GM18508 (cell line): ENCODE data around the gene CTH.
"Not testable (repeated sequence)": the region's sequence is repeated elsewhere in the genome, so short reads cannot be mapped to it uniquely, and the experiment has no call there.

Source experiments
- ATAC-seq: cut with Tn5 transposase; IDR thresholded peaks from one replicate; pipeline ENCODE4 v1.9.1; 2021; ENCODE audit warnings: moderate number of reproducible peaks; ENCODE audit not compliant: insufficient read depth, unreplicated experiment

Gene CTH

DNA sequence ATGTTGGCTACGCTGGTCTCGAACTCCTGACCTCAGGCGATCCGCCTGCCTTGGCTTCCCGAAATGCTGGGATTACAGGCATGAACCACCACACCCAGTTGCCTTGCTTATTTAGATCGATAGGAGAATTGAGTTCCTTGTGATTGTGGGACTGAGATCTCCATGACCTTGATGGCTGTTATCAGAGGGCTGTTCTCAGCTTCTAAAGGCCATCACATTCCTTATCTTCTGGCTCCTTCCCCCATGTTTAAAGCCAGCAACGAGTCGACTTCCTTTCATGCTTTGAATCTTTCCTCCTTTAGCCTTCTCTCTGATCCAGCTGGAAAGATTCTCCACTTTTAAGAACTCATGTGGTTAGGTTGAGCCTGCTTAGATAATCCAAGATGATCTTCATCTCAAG is 38.0 kb downstream of the CTH start:
- ATAC-seq, result no peak

GRCh38 chr1:70452164-70452939 is 41.3 kb downstream of the CTH start:
- ATAC-seq, result not testable (repeated sequence)

DNA sequence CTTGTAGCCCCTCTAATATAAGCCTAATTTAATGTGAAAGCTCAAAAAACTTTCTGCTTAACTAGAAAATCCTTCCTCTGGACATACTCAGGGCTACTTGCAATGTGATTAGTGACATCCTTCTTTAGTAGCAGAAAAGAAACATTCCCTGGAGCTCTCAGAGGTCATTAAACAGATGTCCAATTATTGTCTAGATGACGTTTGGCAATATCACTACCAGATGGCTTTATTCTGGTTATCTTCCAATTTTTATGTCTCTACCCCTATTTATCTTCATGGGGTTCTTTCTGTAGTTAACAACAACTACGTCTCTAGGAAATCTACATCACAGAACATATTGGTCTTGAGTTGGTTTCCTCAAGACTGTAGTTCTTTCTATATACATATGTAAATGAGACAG is 44.2 kb downstream of the CTH start:
- ATAC-seq, result no peak

- no peak for ATAC-seq
Measured at GRCh38 chr1:70458131-70458530, 47.1 kb downstream of the CTH start.

GRCh38 chr1:70459496-70460225 is 48.6 kb downstream of the CTH start:
- no peak for ATAC-seq

GRCh38 chr1:70460740-70461713 is 50.0 kb downstream of the CTH start:
- not testable (repeated sequence) for ATAC-seq

GRCh38 chr1:70462611-70463010 is 51.5 kb downstream of the CTH start:
- no peak for ATAC-seq

DNA sequence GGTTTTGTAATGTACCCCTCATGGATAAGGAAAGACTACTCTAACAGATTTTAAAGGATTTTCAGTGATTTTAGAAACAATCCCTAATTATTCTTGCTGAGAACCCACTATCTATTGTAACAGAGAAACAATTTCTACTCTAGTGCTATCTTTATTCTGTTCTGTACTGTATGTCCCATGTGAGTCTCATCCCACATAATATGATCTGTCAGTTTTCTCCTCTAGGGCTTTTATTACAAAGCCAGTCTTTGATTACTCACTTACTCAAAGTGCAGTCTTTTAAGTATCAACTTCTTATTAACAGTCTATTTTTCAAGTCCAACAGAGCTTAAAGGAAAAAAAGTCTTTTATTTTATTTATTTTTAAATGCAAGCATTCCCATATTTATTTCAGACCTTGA is 54.8 kb downstream of the CTH start:
- no peak for ATAC-seq

GRCh38 chr1:70467531-70467930 is 56.5 kb downstream of the CTH start:
- ATAC-seq, result no peak

- no peak for ATAC-seq
Measured at GRCh38 chr1:70468180-70468579, 57.1 kb downstream of the CTH start.

GRCh38 chr1:70469184-70469583 is 58.1 kb downstream of the CTH start:
- ATAC-seq, result not testable (repeated sequence)

DNA sequence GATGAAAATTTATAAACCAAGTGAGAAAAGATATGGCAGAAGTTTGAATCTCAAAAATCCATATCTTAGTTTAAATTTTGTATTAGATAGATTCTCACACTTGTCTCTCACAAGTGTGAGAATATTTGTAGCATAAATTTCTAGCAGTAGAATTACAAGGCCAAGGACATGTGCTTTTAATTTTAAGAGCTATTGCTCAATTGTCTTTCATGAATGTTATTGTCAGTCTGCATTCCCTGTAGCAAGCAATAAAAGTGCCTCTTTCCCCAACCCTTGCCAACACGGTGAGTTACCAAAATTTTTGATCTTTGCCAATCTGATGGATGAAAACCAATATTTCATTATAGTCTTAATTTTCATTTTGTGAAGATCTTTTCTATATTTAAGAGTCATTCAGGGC is 64.0 kb downstream of the CTH start:
- no peak for ATAC-seq

- ATAC-seq, result no peak
Measured at GRCh38 chr1:70477090-70477489, 66.0 kb downstream of the CTH start.

DNA sequence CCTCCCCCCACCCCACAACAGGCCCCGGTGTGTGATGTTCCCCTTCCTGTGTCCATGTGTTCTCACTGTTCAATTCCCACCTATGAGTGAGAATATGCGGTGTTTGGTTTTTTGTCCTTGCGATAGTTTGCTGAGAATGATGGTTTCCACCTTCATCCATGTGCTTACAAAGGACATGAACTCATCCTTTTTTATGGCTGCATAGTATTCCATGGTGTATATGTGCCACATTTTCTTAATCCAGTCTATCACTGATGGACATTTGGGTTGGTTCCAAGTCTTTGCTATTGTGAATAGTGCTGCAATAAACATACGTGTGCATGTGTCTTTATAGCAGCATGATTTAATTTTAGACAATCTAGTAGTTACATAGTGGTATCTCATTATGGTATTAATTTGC is 66.8 kb downstream of the CTH start:
- not testable (repeated sequence) for ATAC-seq

DNA sequence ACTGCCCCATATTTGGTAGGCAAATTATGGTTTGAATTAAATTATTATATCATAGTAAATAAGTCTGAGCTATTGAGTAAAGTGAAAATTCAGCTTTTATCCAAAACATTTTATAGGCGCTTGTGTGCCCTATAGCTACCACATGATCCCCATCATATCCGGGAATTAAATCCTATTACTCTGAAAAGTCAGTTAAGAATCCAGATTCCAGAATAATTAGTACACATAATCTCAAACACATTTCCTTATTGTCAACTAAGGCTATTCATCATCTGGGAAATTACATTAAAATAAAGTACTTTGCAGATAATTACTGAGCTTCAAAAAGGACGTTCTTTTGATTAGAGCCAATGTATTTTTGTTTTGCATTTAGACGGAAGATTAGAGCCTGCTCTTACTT is 72.3 kb downstream of the CTH start:
- no peak for ATAC-seq

DNA sequence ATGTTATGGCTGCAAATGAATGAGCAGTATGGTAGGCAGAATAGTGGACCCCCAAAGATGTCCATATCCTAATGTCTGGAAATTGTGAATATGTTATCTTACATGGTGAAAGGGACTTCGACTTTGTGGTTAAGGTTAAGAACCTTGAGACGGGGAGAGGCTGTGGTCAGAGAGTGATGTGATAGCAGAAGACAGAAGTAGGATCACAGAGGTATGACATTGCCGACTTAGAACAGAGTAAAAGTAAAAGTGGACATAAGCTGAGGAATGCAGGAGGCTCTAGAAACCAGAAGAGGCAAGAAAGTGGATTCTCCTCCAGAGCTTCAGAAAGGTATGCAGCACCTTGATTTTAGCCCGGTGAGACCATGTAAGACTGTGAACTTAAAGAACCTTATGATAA is 74.6 kb downstream of the CTH start:
- ATAC-seq, result no peak

GRCh38 chr1:70486676-70487458 is 75.8 kb downstream of the CTH start:
- ATAC-seq, result no peak

GRCh38 chr1:70487459-70487815 is 76.4 kb downstream of the CTH start:
- no peak for ATAC-seq

DNA sequence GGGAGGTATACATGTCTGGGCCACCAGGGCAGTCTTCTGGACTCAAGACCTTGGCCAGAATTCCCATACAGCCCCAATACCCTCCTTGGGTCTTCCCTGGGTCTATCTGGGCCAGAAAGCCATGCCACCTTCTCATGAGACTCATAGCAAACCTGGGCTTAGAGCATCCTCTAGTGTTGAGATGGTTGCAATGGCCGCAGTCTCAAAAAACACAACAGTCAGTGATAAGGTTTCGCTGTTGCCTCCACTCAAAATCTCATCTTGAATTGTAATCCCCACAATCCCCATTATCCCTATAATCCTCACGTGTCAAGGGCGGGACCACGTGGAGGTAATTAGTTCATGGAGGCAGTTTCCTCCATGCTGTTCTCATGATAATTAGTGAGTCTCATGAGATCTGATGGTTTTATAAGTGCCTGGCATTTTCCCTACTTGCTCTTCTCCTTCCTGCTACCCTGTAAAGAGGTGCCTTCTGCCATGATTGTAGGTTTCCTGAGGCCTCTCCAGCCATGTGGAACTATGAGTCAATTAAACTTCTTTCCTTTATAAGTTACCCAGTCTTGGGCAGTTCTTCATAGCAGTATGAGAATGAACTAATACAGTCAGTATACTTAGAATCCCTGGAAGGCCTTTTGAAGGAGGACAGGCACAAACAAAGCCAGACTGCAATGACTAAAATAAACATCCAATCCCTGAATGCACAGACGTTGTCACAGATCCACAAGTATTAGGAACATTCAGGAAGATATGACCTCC is 77.0 kb downstream of the CTH start:
- ATAC-seq, result no peak
